GM19452 (cell line): ENCODE measurements around the gene SCAMP3.
"Not testable (repeated sequence)": the region's sequence is repeated elsewhere in the genome, so short reads cannot be mapped to it uniquely, and the experiment has no call there.

ENCODE experiments used
- ATAC-seq: cut with Tn5 transposase; IDR thresholded peaks from one replicate; pipeline ENCODE4 v1.9.1; 2021; ENCODE audit not compliant: unreplicated experiment

SCAMP3 gene

DNA sequence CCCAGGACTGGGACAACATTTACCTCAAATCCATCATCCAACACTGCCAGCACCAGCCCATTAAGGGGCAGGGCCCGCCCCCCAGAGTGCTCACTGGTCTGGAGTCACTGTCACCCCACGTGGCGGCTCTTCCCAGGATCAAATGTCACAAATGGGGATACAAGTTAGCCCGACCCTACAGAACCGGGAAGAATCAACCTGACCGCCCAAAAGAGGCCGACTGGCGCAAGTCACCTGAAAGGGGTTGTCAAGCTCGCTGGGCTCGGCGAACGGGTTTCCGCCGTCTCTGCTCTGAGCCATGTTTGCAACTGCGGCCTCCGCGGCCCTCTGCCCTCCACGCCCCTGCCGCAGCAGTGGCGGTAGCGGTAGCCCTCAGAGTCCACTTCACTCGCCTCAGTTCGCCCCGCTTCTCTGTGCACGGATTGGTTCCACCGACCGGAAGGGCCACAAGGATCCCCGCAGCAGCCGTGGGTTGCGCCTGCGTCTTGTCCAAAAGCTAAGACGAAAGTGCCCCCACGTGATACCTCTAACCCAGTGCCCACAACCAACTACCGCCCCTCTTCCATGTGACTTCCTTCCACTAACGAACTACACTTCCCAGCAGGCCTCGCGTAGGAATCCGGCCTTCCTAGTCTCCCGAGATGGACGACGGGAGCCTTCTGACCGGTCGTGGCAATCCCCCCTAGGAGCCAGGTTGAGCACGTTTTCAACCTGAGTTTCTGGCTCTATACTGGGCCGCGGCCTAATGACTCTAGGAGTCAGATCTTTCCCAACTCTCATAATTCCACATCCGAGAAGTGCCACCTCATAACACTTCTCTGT, at the start of gene SCAMP3:
SCAMP3 (minus strand) TSS at position 509 of the 822 bp plus-strand sequence; CDS start at position 300, 209 bp downstream.
- peak; percentile 88 for ATAC-seq

GRCh38 chr1:155309423-155310021, 47.4 kb upstream of the SCAMP3 start:
- no peak for ATAC-seq

DNA sequence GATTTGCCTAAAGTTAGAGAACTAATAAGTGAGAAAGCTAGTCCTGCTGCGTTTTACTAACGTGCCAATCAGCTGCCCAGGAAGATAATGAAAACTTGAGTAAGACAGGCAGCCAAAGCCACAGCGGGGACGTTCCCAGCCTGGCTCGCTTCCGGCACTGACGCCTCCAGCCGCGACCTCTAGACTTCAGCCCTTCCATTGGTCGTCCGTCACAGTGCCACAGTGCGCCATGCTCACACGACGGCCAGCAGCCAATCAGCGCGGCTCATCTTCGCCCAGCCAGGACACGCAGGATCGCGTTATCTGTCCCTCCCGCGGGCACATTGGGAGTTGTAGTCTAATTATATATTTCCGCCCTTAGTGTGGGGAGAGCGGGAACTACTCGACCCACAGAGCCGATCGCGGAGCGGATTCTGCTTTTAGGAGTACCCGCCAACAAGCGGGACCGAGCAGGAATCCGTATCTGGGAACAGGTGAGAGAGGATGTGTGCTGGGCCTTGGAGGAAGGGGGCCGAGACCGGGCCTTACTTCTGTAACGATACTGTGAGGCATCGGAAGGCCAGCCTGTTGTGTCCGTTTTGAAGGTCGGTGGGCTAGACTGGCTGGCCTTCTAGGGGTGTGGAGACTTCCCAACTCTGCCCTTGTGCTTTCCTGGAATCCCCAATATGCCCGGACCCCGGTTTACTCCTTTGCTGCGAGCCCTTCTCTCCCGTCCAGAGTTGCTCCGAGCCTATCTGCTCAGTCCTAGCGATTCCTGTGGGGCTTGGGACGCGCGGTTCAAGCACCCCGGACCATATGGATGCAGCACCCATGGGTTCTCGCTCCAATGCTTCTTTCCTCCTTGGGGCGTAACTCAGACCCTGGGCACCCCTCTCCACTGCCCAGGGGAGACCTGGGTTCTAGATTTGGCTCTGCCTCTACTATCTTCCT, 46.6 kb upstream of the SCAMP3 start, which contains the start of gene FDPS:
FDPS (plus strand) TSS at position 374 of the 930 bp plus-strand sequence. CDS start 924 bp downstream, outside the sequence.
- ATAC-seq: peak; percentile 92

DNA sequence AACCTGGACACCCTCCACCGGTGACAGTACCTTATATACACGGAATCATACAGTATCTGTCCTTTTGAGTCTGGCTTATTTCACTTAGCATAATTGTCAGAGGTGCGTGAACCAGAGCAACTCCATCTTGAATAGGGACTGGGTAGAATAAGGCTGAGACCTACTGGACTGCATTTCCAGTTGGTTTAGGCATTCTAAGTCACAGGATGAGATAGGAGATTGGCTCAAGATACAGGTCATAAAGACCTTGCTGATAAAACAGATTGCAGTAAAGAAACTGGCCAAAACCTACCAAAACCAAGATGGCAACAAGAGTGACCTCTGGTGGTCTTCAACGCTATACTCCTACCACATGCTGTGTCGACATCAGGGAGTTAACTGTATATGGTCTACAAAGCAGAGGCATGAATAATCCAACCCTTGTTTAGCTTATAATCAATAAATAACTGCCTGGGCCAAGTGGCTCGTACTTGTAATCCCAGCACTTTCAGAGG, 45.1 kb upstream of the SCAMP3 start:
- no peak for ATAC-seq

DNA sequence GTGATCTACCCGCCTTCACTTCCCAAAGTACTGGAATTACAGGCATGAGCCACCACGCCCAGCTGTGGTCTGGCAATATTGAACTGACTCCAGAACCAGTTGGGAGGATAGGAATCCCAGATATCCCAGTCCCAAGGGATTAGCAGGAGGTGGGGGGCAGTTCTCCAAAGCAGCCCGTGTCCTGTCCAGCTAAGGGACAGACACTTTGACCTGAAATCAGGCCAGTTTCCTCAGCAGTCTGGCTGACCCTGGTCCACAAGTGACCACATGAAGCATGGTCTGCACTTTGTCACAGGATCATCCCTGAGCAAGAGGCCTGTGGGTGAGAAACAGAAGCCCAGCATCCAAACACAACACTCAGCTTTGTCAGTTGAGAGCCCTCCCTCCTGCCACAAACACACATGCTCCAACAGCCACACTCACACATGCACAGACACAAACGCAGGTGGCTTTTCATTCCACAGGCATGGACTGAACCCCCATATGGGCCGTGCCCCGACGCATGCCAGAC, 43.8 kb upstream of the SCAMP3 start:
- ATAC-seq: no peak

DNA sequence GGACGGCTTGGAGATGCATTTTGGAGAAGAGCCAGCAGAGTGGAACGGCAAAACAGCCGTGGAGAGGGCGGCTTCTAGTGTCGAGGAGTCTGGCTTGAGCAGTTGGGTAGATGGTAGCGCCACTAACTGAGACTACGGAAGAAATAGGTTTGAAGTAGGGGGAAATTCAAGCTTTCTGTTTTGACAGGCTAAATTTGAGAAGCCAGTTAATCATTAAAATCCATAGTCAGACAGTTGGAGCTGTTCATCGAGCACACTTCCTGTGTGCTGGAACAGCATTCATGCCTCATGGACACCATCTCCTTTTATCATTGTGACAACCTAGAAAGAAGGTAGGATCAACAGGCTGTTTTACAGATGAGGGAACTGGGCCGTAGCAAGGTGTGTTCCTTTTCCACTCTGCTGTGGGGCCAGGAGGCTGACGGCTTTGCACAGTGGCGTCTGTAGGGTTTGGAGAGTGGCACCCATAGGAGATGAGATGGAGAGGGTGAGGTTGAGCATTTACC, 42.5 kb upstream of the SCAMP3 start:
- ATAC-seq: no peak

- ATAC-seq: no peak
Measured at GRCh38 chr1:155301342-155301841, 39.2 kb upstream of the SCAMP3 start, which contains the start of gene PKLR. Gene PKLR (minus strand): TSS chr1:155301438. CDS start chr1:155301395, 43 bp downstream.

GRCh38 chr1:155300553-155301329, 38.6 kb upstream of the SCAMP3 start:
- ATAC-seq: no peak

DNA sequence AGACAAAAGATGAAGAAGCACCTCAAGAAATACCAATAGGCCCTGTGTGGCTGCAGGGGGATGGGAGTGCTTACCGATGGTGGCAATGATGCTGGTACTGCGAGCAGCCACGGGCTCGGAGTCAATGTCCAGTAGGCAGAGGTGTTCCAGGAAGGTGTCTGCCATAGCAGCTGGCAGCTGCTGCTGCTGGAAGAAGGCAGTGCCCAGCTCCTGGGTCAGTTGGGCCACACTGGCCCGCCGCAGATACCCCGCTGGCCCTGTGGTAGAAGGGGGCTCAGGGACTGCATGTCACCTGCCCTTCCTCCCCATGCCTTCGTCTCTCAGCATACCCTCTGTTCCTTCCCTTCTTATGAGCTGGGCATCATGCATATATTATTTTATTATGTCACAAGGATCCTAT, 37.9 kb upstream of the SCAMP3 start:
- ATAC-seq: no peak

DNA sequence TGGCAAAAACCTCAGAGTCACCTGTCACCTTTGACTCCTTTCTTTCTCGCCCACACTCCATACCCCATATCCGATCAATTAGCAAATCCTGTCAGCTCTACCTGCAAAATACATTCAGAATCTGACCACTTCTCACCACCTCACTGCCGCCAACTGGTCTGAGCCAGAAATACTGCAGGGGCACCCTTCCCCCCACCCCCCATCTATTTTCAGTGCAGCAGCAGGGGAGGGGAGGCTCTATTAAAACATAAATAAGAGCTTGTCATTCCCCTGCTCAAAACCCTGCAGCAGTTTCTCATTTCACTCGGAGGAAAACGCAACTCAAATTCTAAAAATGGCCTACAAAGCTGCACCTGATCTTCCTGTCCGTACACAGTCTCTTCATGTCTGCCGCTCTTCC, 35.2 kb upstream of the SCAMP3 start:
- no peak for ATAC-seq

DNA sequence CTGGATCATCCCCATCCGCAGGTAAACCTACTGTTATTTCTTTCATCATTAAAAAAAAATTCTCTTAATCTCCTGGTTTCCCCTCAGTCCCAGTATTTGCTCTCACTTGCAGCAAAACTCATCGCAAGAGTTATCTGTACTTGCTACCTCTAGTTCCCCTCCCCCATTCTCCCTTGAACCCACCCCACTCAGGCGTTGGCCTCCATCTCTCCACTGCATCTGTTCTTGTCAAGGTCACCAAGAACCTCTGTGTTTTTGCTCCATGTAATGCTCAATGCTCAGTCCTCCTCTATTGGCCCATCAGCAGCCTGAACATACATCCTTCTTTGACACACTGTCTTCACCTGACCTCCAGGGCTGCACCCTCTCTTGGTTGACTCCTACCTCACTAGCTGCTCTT, 34.5 kb upstream of the SCAMP3 start:
- ATAC-seq: no peak

DNA sequence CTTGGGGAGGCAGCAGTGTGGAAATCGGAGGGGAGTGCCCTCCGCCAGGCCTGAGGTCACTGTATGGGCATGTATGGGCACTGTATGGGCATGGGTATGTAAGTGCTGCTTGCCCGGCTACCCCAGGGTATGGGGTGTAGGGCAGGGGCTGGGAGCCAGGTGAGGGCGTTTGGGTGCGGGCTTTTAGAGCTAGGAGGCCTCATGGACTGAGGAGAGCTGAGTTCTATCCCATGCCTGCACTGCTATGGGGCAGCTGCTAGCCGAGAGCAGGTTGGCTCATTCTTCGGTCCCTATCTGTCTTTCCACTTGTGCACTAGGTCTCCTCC, 33.7 kb upstream of the SCAMP3 start:
- ATAC-seq: no peak

DNA sequence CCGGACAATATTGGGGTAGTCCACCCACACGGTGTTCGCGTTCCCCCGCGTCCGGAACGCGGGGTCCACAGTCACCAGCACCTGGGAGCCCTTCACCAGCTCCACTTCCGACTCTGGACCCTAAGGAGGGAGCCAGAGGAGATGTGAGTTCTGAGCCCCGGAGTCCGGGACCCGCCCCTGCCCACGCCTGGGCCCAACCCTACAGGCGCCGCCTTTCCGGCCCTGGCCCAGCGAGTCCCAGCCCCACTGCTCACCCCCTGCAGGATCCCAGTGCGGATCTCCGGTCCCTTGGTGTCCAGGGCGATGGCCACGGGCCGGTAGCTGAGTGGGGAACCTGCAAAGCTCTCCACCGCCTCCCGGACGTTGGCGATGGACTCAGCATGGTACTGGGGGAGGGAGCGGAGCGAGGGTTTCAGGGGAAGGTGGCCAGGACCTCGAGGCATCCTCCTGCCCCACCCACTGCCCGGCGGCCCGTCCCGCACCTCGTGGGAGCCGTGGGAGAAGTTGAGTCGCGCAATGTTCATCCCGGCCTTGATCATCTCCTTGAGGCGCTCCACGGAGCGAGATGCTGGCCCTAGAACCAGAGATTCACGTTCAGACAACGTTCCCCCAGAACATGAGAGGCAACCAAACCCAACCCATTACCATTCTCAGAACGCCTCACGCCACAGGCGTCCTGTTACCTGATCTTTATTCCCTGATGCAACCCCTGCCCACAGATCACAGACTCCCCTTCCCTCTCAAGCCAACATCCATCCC, 33.2 kb upstream of the SCAMP3 start:
- no peak for ATAC-seq

DNA sequence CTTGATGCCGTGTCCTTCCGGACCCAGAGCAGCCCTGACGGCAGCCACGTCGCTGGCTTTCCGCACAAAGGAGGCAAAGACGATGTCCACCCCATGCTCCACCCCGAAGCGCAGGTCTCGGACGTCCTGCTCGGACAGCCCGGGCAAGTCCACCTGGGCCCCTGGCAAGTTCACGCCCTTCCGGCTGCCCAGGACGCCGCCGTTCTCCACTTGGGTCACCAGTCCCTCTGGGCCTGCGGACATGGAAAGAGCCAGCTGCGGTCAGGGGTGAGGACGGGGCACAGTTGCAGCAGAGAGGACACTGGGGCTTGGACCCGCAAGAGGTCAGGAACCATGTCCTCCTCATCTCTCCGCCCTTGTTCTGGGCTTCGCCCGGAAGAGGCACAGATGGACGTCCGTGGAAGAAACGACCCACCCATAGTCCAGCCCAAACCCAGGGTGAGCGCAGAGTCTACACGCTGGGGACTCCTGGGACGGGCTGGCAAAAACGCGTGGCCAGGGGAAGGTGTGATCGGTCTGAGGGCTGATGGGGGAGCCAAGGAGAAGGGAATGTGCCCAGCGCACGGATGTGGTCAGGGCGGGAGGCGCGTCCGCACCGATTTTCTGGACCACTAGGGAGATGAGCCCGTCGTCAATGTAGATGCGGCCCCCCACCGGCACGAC, 32.5 kb upstream of the SCAMP3 start:
- ATAC-seq: no peak

DNA sequence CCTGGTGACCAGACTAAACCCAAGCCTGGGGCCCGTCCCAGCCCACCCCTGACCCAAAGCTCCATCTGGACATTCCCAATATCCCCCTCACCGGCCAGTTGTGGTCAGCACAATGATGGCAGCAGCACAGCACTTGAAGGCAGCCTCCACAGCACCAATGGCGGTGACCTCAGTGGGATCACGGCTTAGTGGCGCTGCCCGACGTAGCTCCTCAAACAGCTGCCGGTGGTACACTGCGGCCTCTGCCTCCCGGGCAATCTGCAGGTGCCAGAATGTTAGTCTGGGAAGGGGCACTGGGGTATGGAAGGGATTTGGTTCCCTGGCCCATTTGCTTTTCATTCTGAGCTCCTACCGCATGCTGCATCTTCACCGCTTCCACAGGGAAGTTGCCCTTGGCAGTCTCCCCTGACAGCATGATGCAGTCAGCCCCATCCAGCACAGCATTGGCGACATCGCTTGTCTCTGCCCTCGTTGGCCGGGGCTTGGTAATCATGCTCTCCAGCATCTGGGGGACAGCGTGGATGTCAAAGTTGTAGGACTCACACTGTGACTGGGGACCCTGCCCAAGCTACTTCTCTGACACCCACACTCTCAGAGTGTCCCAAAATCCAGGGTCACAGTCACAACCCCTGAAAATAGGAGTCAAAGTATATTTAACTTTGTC, 31.1 kb upstream of the SCAMP3 start:
- ATAC-seq: no peak

GRCh38 chr1:155291006-155291405, 28.8 kb upstream of the SCAMP3 start:
- not testable (repeated sequence) for ATAC-seq

- no peak for ATAC-seq
Measured at GRCh38 chr1:155287987-155288543, 25.9 kb upstream of the SCAMP3 start.

GRCh38 chr1:155286544-155286943, 24.4 kb upstream of the SCAMP3 start:
- no peak for ATAC-seq
